Panc1 (cell line): ENCODE data around the gene PIK3CD. TPM values are rescaled to one million over a fixed set of nuclear protein-coding genes. Genes with fewer than 3 reads are reported as not detected.

Experiments used
- ATAC-seq: fragments of 200-7000 bp; cut with Tn5 transposase; 2 replicates; pipeline ENCODE4 v1.9.1; 2020; ENCODE audit warnings: mild to moderate bottlenecking, moderate library complexity
- BruUV-seq: library from RNA; stranded (reverse); fragments of 400-500 nt; replicated peaks from 2 replicates; lab custom pipeline; 2021; lab: Mats Ljungman, UMichigan
- CTCF ChIA-PET: fragments of 300-600 bp; sonication (Branson Sonifier 250); formaldehyde crosslinking; loops from one replicate; lab custom pipeline; 2022; ENCODE audit warnings: antibody characterized with exemption; lab: Charles Lee
- POLR2A ChIA-PET: fragments of 300-600 bp; sonication (Branson Sonifier 250); formaldehyde crosslinking; loops from one replicate; lab custom pipeline; 2022; ENCODE audit warnings: antibody characterized with exemption; lab: Charles Lee
- DNase-seq: peaks from one replicate; pipeline ENCODE4 v3.0.0-alpha.2; 2010; ENCODE audit warnings: low read depth, low spot score
- H3K27ac ChIP-seq: 2 replicates; pipeline ENCODE4 v1.5.1; 2011; ENCODE audit warnings: mild to moderate bottlenecking, low read length, inconsistent platforms
- H3K27me3 ChIP-seq: fragments of 200-500 bp; sonication (Bioruptor generic); 2 replicates; pipeline ENCODE4 v1.6.0; 2014; ENCODE audit warnings: low read length, inconsistent platforms; ENCODE audit not compliant: control insufficient read depth, insufficient read depth
- H3K36me3 ChIP-seq: fragments of 200-500 bp; sonication (Bioruptor generic); 2 replicates; pipeline ENCODE4 v1.5.1; 2014; ENCODE audit warnings: inconsistent platforms, mild to moderate bottlenecking, low read length, moderate library complexity; ENCODE audit not compliant: control insufficient read depth, insufficient read depth
- H3K4me1 ChIP-seq: 2 replicates; pipeline ENCODE4 v1.5.1; 2011; ENCODE audit warnings: inconsistent platforms, mild to moderate bottlenecking, low read length, moderate library complexity; ENCODE audit not compliant: control insufficient read depth, insufficient read depth
- H3K4me3 ChIP-seq, 2 experiments: 2 replicates each; pipeline ENCODE4 v1.5.1; 2011 to 2012; ENCODE audit warnings: low read depth in 2 of 2, low read length in 2 of 2, mild to moderate bottlenecking in 2 of 2, inconsistent platforms in 1 of 2, moderate library complexity in 1 of 2
- H3K9me3 ChIP-seq: fragments of 200-500 bp; sonication (Bioruptor generic); 2 replicates; pipeline ENCODE4 v1.5.1; 2014; ENCODE audit warnings: low read depth, mild to moderate bottlenecking, inconsistent platforms, low read length, moderate library complexity; ENCODE audit not compliant: control insufficient read depth, insufficient read depth
- POLR2AphosphoS5 ChIP-seq: IDR thresholded peaks from 2 replicates; pipeline ENCODE4 v1.6.1; 2012; ENCODE audit warnings: mild to moderate bottlenecking, low read depth, low read length, moderate library complexity
- REST ChIP-seq, 2 experiments: IDR thresholded peaks; 2 replicates each; pipeline ENCODE4 v1.6.1; 2011 to 2012; ENCODE audit warnings: low read depth in 2 of 2, control low read depth in 1 of 2, low read length in 1 of 2, mild to moderate bottlenecking in 1 of 2, moderate library complexity in 1 of 2; ENCODE audit not compliant: insufficient read depth in 1 of 2
- SIN3A ChIP-seq: IDR thresholded peaks from 2 replicates; pipeline ENCODE4 v1.6.1; 2012; ENCODE audit warnings: low read depth, mild to moderate bottlenecking, low read length, moderate library complexity, borderline replicate concordance; ENCODE audit not compliant: insufficient read depth
- TCF7L2 ChIP-seq: IDR thresholded peaks from 2 replicates; pipeline ENCODE4 v1.6.1; 2011; ENCODE audit warnings: mild to moderate bottlenecking, low read depth, low read length, inconsistent platforms
- in situ Hi-C: cut with HindIII; loops from 2 replicates; pipeline ENCODE4 v1.10.0; 2016; ENCODE audit warnings: low sequenced_read_pairs, low pct_unique_long_range_greater_than_20kb
- intact Hi-C: fragments of 100-400 bp; cut with micrococcal nuclease; formaldehyde crosslinking; loops from one replicate; pipeline ENCODE4 v1.10.0; 2022; ENCODE audit not compliant: unreplicated experiment
- total RNA-seq: library from RNA; stranded (reverse); gene quantifications from one replicate; pipeline ENCODE4 v1.2.1, GENCODE V29; 2021; ENCODE audit not compliant: unreplicated experiment
- TF ChIP-seq, protein P1 (sequence below): fragments of 450-650 bp; IDR thresholded peaks from 2 replicates; pipeline ENCODE4 v1.5.1; 2017; ENCODE audit warnings: mild to moderate bottlenecking

Gene PIK3CD
- total RNA-seq, 1 experiment from 2014 or later, result 12.5 TPM

- ATAC-seq (no peak), DNase-seq (no peak)
- BruUV-seq, result no TSS peak
- TF ChIP-seq SIN3A (no peak), POLR2AphosphoS5 (no peak), TCF7L2 (no peak), REST (IDR thresholded peaks at IDR 0.05; ENCODE audit: insufficient read depth in 1 of 2, low read depth in 2 of 2, low read length in 1 of 2) (no peak)
- TF ChIP-seq, protein P1, sequence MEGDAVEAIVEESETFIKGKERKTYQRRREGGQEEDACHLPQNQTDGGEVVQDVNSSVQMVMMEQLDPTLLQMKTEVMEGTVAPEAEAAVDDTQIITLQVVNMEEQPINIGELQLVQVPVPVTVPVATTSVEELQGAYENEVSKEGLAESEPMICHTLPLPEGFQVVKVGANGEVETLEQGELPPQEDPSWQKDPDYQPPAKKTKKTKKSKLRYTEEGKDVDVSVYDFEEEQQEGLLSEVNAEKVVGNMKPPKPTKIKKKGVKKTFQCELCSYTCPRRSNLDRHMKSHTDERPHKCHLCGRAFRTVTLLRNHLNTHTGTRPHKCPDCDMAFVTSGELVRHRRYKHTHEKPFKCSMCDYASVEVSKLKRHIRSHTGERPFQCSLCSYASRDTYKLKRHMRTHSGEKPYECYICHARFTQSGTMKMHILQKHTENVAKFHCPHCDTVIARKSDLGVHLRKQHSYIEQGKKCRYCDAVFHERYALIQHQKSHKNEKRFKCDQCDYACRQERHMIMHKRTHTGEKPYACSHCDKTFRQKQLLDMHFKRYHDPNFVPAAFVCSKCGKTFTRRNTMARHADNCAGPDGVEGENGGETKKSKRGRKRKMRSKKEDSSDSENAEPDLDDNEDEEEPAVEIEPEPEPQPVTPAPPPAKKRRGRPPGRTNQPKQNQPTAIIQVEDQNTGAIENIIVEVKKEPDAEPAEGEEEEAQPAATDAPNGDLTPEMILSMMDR, result no peak
- intact Hi-C loops, result no loop called here
- H3K4me1 ChIP-seq, result no peaks in the 10 kb centered on the region
- no peaks in the 10 kb centered on the region for H3K9me3 ChIP-seq
- H3K27me3 ChIP-seq, result no peaks in the 10 kb centered on the region
- in situ Hi-C loops, result no loop called here
- POLR2A ChIA-PET, result no interaction called here
- H3K4me3 ChIP-seq, result no peak overlapping the region
- H3K36me3 ChIP-seq, result peaks cover 13% of the 10 kb centered on the region
- CTCF ChIA-PET, result interaction anchor here (0.6 kb wide), 1 partner anchor 399 kb away, joined by 4 read pairs; no protein-coding TSS in a partner anchor
- H3K27ac ChIP-seq, result no peak overlapping the region
Measured at GRCh38 chr1:9731561-9731960, 80.0 kb downstream of the PIK3CD start.

DNA sequence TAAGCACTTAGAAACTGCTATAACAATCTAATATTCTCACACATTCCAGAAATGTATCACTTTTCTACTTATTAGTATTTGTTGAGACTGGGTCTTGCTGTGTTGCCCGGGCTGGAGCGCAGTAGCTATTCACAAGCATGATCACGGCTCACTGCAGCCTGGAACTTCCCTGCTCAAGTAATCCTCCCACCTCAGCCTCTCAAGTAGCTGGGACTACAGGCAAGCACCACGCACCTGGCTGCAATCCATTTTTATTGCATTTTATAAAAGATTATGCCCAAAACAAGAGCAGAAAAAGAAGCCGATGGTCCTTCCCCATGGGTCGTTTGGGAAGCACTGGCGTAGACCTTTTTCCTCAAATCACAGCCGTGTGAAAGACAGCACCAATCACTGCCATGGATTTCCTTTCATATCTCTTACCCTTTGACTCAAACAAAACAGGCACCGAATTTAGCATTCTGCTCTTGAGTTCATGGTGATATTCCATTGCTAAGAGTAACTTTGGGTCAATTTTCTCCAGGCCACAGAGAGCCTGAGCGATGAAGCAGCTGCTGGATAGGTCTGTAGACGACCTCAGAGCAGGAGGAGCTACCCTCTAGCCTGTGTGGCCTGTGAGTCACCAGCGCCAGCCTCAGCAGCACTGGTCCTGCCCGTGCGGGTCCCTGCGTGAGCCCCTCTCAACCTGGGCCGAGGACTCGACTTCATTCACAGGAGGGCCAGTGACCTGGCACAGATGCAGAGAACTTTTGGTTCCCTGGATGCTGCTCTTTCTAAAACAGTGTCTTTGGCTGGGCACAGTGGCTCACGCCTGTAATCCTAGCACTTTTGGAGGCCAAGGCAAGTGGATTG, 80.8 kb downstream of the PIK3CD start:
- H3K27ac ChIP-seq, result no peak overlapping the region
- DNase-seq (no peak), ATAC-seq (no peak)
- no TSS peak for BruUV-seq
- TF ChIP-seq POLR2AphosphoS5 (no peak), REST (IDR thresholded peaks at IDR 0.05; ENCODE audit: insufficient read depth in 1 of 2, low read depth in 2 of 2, low read length in 1 of 2) (no peak), SIN3A (no peak), TCF7L2 (no peak)
- TF ChIP-seq, protein P1, result no peak
- no peaks in the 10 kb centered on the region for H3K4me1 ChIP-seq
- intact Hi-C loops (no loop called here), in situ Hi-C loops (no loop called here)
- H3K27me3 ChIP-seq, result no peaks in the 10 kb centered on the region
- ChIA-PET POLR2A (interaction anchor here (0.5 kb wide), 1 partner anchor 12 kb away, joined by 3 read pairs; no protein-coding TSS in a partner anchor), CTCF (interaction anchor here (0.6 kb wide), 1 partner anchor 400 kb away, joined by 4 read pairs; no protein-coding TSS in a partner anchor)
- H3K9me3 ChIP-seq, result no peaks in the 10 kb centered on the region
- no peak overlapping the region for H3K4me3 ChIP-seq
- peaks cover 13% of the 10 kb centered on the region for H3K36me3 ChIP-seq
